Activated naive CD4-positive, alpha-beta T cell treated with anti-CD3 and anti-CD28 coated beads, Interleukin-2, amount 50 U/mL, for 24 hours (primary cell): ENCODE data around the gene PSD4.

ENCODE experiments used
- H3K27ac Mint-ChIP-seq: one replicate; pipeline ENCODE4 v1.8.0; 2021; ENCODE audit warnings: mild to moderate bottlenecking, mixed read lengths
- H3K27me3 Mint-ChIP-seq: one replicate; pipeline ENCODE4 v1.8.0; 2021; ENCODE audit warnings: mixed read lengths
- H3K36me3 Mint-ChIP-seq: one replicate; pipeline ENCODE4 v1.8.0; 2021; ENCODE audit warnings: mixed read lengths
- H3K4me1 Mint-ChIP-seq: one replicate; pipeline ENCODE4 v1.8.0; 2021; ENCODE audit warnings: mixed read lengths
- H3K4me3 Mint-ChIP-seq: one replicate; pipeline ENCODE4 v1.8.0; 2021; ENCODE audit warnings: mild to moderate bottlenecking, mixed read lengths
- H3K9me3 Mint-ChIP-seq: one replicate; pipeline ENCODE4 v1.8.0; 2021; ENCODE audit warnings: mixed read lengths

Gene PSD4

GRCh38 chr2:113236367-113237159 lies 62.8 kb downstream of the PSD4 start:
- no peaks in the 10 kb centered on the region for H3K9me3 Mint-ChIP-seq
- peak overlapping the region; percentile 73 for H3K4me3 Mint-ChIP-seq
- H3K4me1 Mint-ChIP-seq = peaks cover 17% of the 10 kb centered on the region
- H3K27me3 Mint-ChIP-seq = no peaks in the 10 kb centered on the region
- H3K27ac Mint-ChIP-seq = peak overlapping the region; percentile 42
- no peaks in the 10 kb centered on the region for H3K36me3 Mint-ChIP-seq

- no peaks in the 10 kb centered on the region for H3K36me3 Mint-ChIP-seq
- H3K4me3 Mint-ChIP-seq = peak overlapping the region; percentile 73
- H3K27ac Mint-ChIP-seq = no peak overlapping the region
- H3K4me1 Mint-ChIP-seq = peaks cover 17% of the 10 kb centered on the region
- H3K9me3 Mint-ChIP-seq = no peaks in the 10 kb centered on the region
- H3K27me3 Mint-ChIP-seq = no peaks in the 10 kb centered on the region
These were observed 63.9 kb downstream of the PSD4 start for GRCh38 chr2:113237604-113238160.

- no peak overlapping the region for H3K27ac Mint-ChIP-seq
These were observed 65.4 kb downstream of the PSD4 start for GRCh38 chr2:113238871-113239839.

GRCh38 chr2:113240150-113240914 lies 66.6 kb downstream of the PSD4 start:
- H3K4me1 Mint-ChIP-seq = peaks cover 17% of the 10 kb centered on the region
- no peaks in the 10 kb centered on the region for H3K27me3 Mint-ChIP-seq
- H3K36me3 Mint-ChIP-seq = no peaks in the 10 kb centered on the region
- H3K4me3 Mint-ChIP-seq = peak overlapping the region; percentile 60
- peak overlapping the region; percentile 83 for H3K27ac Mint-ChIP-seq
- H3K9me3 Mint-ChIP-seq = no peaks in the 10 kb centered on the region

More at GRCh38 chr2:113238871-113239839, 65.4 kb downstream of the PSD4 start:
- no peaks in the 10 kb centered on the region for H3K36me3 Mint-ChIP-seq
- H3K4me3 Mint-ChIP-seq = no peak overlapping the region
- peaks cover 17% of the 10 kb centered on the region for H3K4me1 Mint-ChIP-seq
- no peaks in the 10 kb centered on the region for H3K9me3 Mint-ChIP-seq
- no peaks in the 10 kb centered on the region for H3K27me3 Mint-ChIP-seq

- peaks cover 17% of the 10 kb centered on the region for H3K4me1 Mint-ChIP-seq
- no peaks in the 10 kb centered on the region for H3K36me3 Mint-ChIP-seq
- no peaks in the 10 kb centered on the region for H3K27me3 Mint-ChIP-seq
- H3K9me3 Mint-ChIP-seq = no peaks in the 10 kb centered on the region
- H3K4me3 Mint-ChIP-seq = peak overlapping the region; percentile 60
- peak overlapping the region; percentile 83 for H3K27ac Mint-ChIP-seq
These were observed 67.4 kb downstream of the PSD4 start for GRCh38 chr2:113240915-113241911.

- Mint-ChIP-seq H3K27ac (no peak overlapping the region), H3K9me3 (no peaks in the 10 kb centered on the region), H3K4me1 (peaks cover 13% of the 10 kb centered on the region), H3K36me3 (no peaks in the 10 kb centered on the region), H3K4me3 (no peak overlapping the region), H3K27me3 (no peaks in the 10 kb centered on the region)
These were observed 68.6 kb downstream of the PSD4 start for GRCh38 chr2:113242327-113242726.

- peaks cover 22% of the 10 kb centered on the region for H3K4me1 Mint-ChIP-seq
- H3K36me3 Mint-ChIP-seq = no peaks in the 10 kb centered on the region
- H3K27me3 Mint-ChIP-seq = no peaks in the 10 kb centered on the region
- no peaks in the 10 kb centered on the region for H3K9me3 Mint-ChIP-seq
- no peak overlapping the region for H3K4me3 Mint-ChIP-seq
- no peak overlapping the region for H3K27ac Mint-ChIP-seq
These were observed 71.5 kb downstream of the PSD4 start for GRCh38 chr2:113245276-113245711.

GRCh38 chr2:113246606-113247005 lies 72.8 kb downstream of the PSD4 start:
- Mint-ChIP-seq H3K27me3 (no peaks in the 10 kb centered on the region), H3K36me3 (no peaks in the 10 kb centered on the region), H3K4me3 (no peak overlapping the region), H3K4me1 (peaks cover 25% of the 10 kb centered on the region), H3K27ac (no peak overlapping the region), H3K9me3 (no peaks in the 10 kb centered on the region)

GRCh38 chr2:113248997-113249770 lies 75.4 kb downstream of the PSD4 start:
- H3K27ac Mint-ChIP-seq = peak overlapping the region; percentile 82
- H3K4me3 Mint-ChIP-seq = no peak overlapping the region
- no peaks in the 10 kb centered on the region for H3K27me3 Mint-ChIP-seq
- peaks cover 51% of the 10 kb centered on the region for H3K4me1 Mint-ChIP-seq
- no peaks in the 10 kb centered on the region for H3K9me3 Mint-ChIP-seq
- H3K36me3 Mint-ChIP-seq = no peaks in the 10 kb centered on the region

GRCh38 chr2:113251118-113251517 lies 77.3 kb downstream of the PSD4 start:
- H3K4me1 Mint-ChIP-seq = peaks cover 70% of the 10 kb centered on the region
- no peaks in the 10 kb centered on the region for H3K27me3 Mint-ChIP-seq
- no peaks in the 10 kb centered on the region for H3K36me3 Mint-ChIP-seq
- H3K4me3 Mint-ChIP-seq = peak overlapping the region; percentile 54
- no peaks in the 10 kb centered on the region for H3K9me3 Mint-ChIP-seq
- peak overlapping the region; percentile 93 for H3K27ac Mint-ChIP-seq

- Mint-ChIP-seq H3K36me3 (peaks cover 1% of the 10 kb centered on the region), H3K4me1 (peaks cover 79% of the 10 kb centered on the region), H3K9me3 (no peaks in the 10 kb centered on the region), H3K27ac (peak overlapping the region; percentile 32), H3K4me3 (no peak overlapping the region), H3K27me3 (no peaks in the 10 kb centered on the region)
These were observed 78.3 kb downstream of the PSD4 start for GRCh38 chr2:113252047-113252590.

- H3K4me3 Mint-ChIP-seq = no peak overlapping the region
- H3K27me3 Mint-ChIP-seq = no peaks in the 10 kb centered on the region
- H3K36me3 Mint-ChIP-seq = peaks cover 3% of the 10 kb centered on the region
- no peaks in the 10 kb centered on the region for H3K9me3 Mint-ChIP-seq
- peak overlapping the region; percentile 56 for H3K27ac Mint-ChIP-seq
- peaks cover 92% of the 10 kb centered on the region for H3K4me1 Mint-ChIP-seq
These were observed 79.7 kb downstream of the PSD4 start for GRCh38 chr2:113253453-113253852.
